K562 (cell line): Measurements from ENCODE around the gene NAV2. TPM values are rescaled to one million over a fixed set of nuclear protein-coding genes. Genes with fewer than 3 reads are reported as not detected.

Experiments
- ERF ChIP-seq: fragments of 450-650 bp; formaldehyde crosslinking; IDR thresholded peaks from 2 replicates; pipeline ENCODE4 v1.4.0; 2020; ENCODE audit warnings: mild to moderate bottlenecking, mixed read lengths
- JUND ChIP-seq, 2 experiments: IDR thresholded peaks; 2 replicates in 1 of 2; 3 replicates in 1 of 2; pipeline ENCODE4 v1.6.1; 2011; ENCODE audit warnings: borderline replicate concordance in 2 of 2, low read depth in 2 of 2, low read length in 2 of 2, improper control_type of control experiment in 1 of 2, missing biosample characterization in 1 of 2, missing genetic modification characterization in 1 of 2, missing genetic modification reagents in 1 of 2
- L3MBTL2 ChIP-seq: fragments of 450-650 bp; IDR thresholded peaks from 2 replicates; pipeline ENCODE4 v1.6.1; 2016; ENCODE audit warnings: mild to moderate bottlenecking, moderate library complexity
- SREBF1 ChIP-seq: fragments of 150-350 bp; IDR thresholded peaks from 2 replicates; pipeline ENCODE4 v1.6.1; 2014; ENCODE audit warnings: antibody characterized with exemption, low read depth, low read length, borderline replicate concordance
- ZNF134 ChIP-seq: fragments of 250-450 bp; sonication (Bioruptor Pico); conservative IDR thresholded peaks from 2 replicates; pipeline ENCODE4 v1.4.0; 2020
- ZNF282 ChIP-seq: sonication (generic); formaldehyde crosslinking; IDR thresholded peaks from 2 replicates; pipeline ENCODE4 v1.8.1; 2023; ENCODE audit warnings: missing genetic modification reagents
- ZNF584 ChIP-seq: fragments of 200-800 bp; sonication (Bioruptor generic); IDR thresholded peaks from 2 replicates; pipeline ENCODE4 v1.6.1; 2016; ENCODE audit warnings: low read depth, mild to moderate bottlenecking, missing genetic modification characterization, missing compliant biosample characterization
- polyA plus RNA-seq, 8 experiments: library from polyadenylated mRNA; depleted of rRNA in 4 of 8; stranded (reverse) in 5 of 8; unstranded in 3 of 8; fragments of >200 nt; fragmentation: Nextera tagmentation in 2 of 8; fragmentation: Illumina TruSeq in 1 of 8; extraction: Ambion mirVana in 2 of 8; extraction: Trizol in 1 of 8; gene quantifications; 2 replicates each; pipeline versions ENCODE4 v1.2.1 to v1.2.3, GENCODE V29; 2011 to 2014; ENCODE audit warnings: inconsistent platforms in 1 of 8, missing spikeins in 1 of 8
- total RNA-seq, 7 experiments: library from RNA; depleted of rRNA in 6 of 7; stranded (reverse); fragments of >200 nt in 6 of 7; fragmentation: Illumina TruSeq in 2 of 7; extraction: Trizol in 2 of 7; gene quantifications; 2 replicates each; pipeline versions ENCODE4 v1.2.1 to v1.2.3, GENCODE V29; 2011 to 2021; ENCODE audit warnings: low replicate concordance in 1 of 7
- TF ChIP-seq, protein P1 (sequence below): fragments of 450-650 bp; IDR thresholded peaks from 2 replicates; pipeline ENCODE4 v1.6.1; 2016; ENCODE audit warnings: mild to moderate bottlenecking, moderate library complexity
- TF ChIP-seq, protein P2 (sequence below), 2 experiments: fragments of 450-650 bp in 1 of 2; IDR thresholded peaks; 2 replicates each; pipeline ENCODE4 v1.6.1; 2011 to 2017; ENCODE audit warnings: low read depth in 2 of 2, antibody characterized with exemption in 1 of 2, borderline replicate concordance in 1 of 2, low read length in 1 of 2, mild to moderate bottlenecking in 1 of 2, mixed read lengths in 1 of 2; ENCODE audit not compliant: control insufficient read depth in 1 of 2

Gene NAV2
- total and polyA plus RNA-seq, 9 of the 15 experiments (the other 6 are each of a cell fraction or from before 2014, with no cell fraction given), result 0.03 to 0.35 (median 0.05) TPM

DNA sequence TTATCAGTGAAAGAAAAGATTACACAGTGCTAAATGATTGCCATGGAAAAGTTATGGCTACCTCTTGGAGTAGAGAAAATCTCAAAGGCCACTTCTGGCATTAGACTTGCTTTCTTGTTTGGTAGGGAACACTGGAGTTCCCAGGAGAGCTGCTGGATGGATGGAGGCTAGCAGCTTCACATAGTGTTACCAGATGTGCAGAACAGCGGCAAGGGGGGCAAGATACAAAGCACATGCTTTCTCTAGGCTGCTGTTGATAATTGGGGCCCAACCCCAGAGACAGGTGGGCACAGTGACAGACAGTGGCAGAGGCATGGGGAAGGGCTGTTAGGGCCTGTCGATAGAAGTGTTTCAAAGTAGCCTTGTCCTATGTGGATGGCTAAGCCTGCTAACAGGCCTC, 352.8 kb downstream of the NAV2 start (continued):
- TF ChIP-seq, protein P1, sequence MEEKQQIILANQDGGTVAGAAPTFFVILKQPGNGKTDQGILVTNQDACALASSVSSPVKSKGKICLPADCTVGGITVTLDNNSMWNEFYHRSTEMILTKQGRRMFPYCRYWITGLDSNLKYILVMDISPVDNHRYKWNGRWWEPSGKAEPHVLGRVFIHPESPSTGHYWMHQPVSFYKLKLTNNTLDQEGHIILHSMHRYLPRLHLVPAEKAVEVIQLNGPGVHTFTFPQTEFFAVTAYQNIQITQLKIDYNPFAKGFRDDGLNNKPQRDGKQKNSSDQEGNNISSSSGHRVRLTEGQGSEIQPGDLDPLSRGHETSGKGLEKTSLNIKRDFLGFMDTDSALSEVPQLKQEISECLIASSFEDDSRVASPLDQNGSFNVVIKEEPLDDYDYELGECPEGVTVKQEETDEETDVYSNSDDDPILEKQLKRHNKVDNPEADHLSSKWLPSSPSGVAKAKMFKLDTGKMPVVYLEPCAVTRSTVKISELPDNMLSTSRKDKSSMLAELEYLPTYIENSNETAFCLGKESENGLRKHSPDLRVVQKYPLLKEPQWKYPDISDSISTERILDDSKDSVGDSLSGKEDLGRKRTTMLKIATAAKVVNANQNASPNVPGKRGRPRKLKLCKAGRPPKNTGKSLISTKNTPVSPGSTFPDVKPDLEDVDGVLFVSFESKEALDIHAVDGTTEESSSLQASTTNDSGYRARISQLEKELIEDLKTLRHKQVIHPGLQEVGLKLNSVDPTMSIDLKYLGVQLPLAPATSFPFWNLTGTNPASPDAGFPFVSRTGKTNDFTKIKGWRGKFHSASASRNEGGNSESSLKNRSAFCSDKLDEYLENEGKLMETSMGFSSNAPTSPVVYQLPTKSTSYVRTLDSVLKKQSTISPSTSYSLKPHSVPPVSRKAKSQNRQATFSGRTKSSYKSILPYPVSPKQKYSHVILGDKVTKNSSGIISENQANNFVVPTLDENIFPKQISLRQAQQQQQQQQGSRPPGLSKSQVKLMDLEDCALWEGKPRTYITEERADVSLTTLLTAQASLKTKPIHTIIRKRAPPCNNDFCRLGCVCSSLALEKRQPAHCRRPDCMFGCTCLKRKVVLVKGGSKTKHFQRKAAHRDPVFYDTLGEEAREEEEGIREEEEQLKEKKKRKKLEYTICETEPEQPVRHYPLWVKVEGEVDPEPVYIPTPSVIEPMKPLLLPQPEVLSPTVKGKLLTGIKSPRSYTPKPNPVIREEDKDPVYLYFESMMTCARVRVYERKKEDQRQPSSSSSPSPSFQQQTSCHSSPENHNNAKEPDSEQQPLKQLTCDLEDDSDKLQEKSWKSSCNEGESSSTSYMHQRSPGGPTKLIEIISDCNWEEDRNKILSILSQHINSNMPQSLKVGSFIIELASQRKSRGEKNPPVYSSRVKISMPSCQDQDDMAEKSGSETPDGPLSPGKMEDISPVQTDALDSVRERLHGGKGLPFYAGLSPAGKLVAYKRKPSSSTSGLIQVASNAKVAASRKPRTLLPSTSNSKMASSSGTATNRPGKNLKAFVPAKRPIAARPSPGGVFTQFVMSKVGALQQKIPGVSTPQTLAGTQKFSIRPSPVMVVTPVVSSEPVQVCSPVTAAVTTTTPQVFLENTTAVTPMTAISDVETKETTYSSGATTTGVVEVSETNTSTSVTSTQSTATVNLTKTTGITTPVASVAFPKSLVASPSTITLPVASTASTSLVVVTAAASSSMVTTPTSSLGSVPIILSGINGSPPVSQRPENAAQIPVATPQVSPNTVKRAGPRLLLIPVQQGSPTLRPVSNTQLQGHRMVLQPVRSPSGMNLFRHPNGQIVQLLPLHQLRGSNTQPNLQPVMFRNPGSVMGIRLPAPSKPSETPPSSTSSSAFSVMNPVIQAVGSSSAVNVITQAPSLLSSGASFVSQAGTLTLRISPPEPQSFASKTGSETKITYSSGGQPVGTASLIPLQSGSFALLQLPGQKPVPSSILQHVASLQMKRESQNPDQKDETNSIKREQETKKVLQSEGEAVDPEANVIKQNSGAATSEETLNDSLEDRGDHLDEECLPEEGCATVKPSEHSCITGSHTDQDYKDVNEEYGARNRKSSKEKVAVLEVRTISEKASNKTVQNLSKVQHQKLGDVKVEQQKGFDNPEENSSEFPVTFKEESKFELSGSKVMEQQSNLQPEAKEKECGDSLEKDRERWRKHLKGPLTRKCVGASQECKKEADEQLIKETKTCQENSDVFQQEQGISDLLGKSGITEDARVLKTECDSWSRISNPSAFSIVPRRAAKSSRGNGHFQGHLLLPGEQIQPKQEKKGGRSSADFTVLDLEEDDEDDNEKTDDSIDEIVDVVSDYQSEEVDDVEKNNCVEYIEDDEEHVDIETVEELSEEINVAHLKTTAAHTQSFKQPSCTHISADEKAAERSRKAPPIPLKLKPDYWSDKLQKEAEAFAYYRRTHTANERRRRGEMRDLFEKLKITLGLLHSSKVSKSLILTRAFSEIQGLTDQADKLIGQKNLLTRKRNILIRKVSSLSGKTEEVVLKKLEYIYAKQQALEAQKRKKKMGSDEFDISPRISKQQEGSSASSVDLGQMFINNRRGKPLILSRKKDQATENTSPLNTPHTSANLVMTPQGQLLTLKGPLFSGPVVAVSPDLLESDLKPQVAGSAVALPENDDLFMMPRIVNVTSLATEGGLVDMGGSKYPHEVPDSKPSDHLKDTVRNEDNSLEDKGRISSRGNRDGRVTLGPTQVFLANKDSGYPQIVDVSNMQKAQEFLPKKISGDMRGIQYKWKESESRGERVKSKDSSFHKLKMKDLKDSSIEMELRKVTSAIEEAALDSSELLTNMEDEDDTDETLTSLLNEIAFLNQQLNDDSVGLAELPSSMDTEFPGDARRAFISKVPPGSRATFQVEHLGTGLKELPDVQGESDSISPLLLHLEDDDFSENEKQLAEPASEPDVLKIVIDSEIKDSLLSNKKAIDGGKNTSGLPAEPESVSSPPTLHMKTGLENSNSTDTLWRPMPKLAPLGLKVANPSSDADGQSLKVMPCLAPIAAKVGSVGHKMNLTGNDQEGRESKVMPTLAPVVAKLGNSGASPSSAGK, result no peak
- no peak for TF ChIP-seq L3MBTL2
- no peak for TF ChIP-seq ERF
- TF ChIP-seq, protein P2, sequence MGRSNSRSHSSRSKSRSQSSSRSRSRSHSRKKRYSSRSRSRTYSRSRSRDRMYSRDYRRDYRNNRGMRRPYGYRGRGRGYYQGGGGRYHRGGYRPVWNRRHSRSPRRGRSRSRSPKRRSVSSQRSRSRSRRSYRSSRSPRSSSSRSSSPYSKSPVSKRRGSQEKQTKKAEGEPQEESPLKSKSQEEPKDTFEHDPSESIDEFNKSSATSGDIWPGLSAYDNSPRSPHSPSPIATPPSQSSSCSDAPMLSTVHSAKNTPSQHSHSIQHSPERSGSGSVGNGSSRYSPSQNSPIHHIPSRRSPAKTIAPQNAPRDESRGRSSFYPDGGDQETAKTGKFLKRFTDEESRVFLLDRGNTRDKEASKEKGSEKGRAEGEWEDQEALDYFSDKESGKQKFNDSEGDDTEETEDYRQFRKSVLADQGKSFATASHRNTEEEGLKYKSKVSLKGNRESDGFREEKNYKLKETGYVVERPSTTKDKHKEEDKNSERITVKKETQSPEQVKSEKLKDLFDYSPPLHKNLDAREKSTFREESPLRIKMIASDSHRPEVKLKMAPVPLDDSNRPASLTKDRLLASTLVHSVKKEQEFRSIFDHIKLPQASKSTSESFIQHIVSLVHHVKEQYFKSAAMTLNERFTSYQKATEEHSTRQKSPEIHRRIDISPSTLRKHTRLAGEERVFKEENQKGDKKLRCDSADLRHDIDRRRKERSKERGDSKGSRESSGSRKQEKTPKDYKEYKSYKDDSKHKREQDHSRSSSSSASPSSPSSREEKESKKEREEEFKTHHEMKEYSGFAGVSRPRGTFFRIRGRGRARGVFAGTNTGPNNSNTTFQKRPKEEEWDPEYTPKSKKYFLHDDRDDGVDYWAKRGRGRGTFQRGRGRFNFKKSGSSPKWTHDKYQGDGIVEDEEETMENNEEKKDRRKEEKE (IDR thresholded peaks at IDR 0.05; ENCODE audit: borderline replicate concordance in 1 of 2, control insufficient read depth in 1 of 2, low read depth in 2 of 2, low read length in 1 of 2), result no peak
- TF ChIP-seq SREBF1, result no peak
- no peak for TF ChIP-seq JUND (IDR thresholded peaks at IDR 0.05; ENCODE audit: borderline replicate concordance, low read depth, low read length)
- no peak for TF ChIP-seq JUND (tag; IDR thresholded peaks at IDR 0.05; ENCODE audit: borderline replicate concordance, low read depth, low read length)
- TF ChIP-seq ZNF134 (CRISPR knock-in tag), result no peak
- no peak for TF ChIP-seq ZNF282 (CRISPR knock-in tag)
- TF ChIP-seq ZNF584 (CRISPR knock-in tag), result no peak
